HepG2 (cell line): ENCODE data around the gene RBCK1. TPM values are rescaled to one million over a fixed set of nuclear protein-coding genes. Genes with fewer than 3 reads are reported as not detected.

Experiments used
- EHMT2 ChIP-seq: fragments of 200-600 bp; sonication (generic); IDR thresholded peaks from 2 replicates; pipeline ENCODE4 v1.7.0; 2017; ENCODE audit warnings: antibody characterized with exemption, low read depth, low read length, borderline replicate concordance
- KDM5B ChIP-seq: sonication (generic); formaldehyde crosslinking; IDR thresholded peaks from 2 replicates; pipeline ENCODE4 v1.4.0; 2020; ENCODE audit warnings: missing genetic modification reagents, mild to moderate bottlenecking, borderline replicate concordance
- KLF11 ChIP-seq: IDR thresholded peaks from 2 replicates; pipeline ENCODE4 v1.6.1; 2016; ENCODE audit warnings: missing compliant biosample characterization
- PITX1 ChIP-seq: sonication (generic); formaldehyde crosslinking; IDR thresholded peaks from 2 replicates; pipeline ENCODE4 v1.5.1; 2020; ENCODE audit warnings: mild to moderate bottlenecking, missing genetic modification reagents
- REPIN1 ChIP-seq: sonication (generic); formaldehyde crosslinking; IDR thresholded peaks from 2 replicates; pipeline ENCODE4 v1.8.0; 2022; ENCODE audit warnings: missing genetic modification reagents, low read depth, mild to moderate bottlenecking, borderline replicate concordance
- REXO4 ChIP-seq: sonication (generic); formaldehyde crosslinking; IDR thresholded peaks from 2 replicates; pipeline ENCODE4 v1.8.0; 2022; ENCODE audit warnings: missing genetic modification reagents, mild to moderate bottlenecking, borderline replicate concordance
- ZNF501 ChIP-seq: sonication (generic); formaldehyde crosslinking; IDR thresholded peaks from 2 replicates; pipeline ENCODE4 v1.5.1; 2020; ENCODE audit warnings: mild to moderate bottlenecking, moderate library complexity, missing genetic modification reagents
- ZNF775 ChIP-seq: sonication (generic); formaldehyde crosslinking; IDR thresholded peaks from 2 replicates; pipeline ENCODE4 v1.4.0; 2020; ENCODE audit warnings: missing genetic modification reagents, mild to moderate bottlenecking, moderate library complexity, borderline replicate concordance
- polyA plus RNA-seq, 8 experiments: library from polyadenylated mRNA; depleted of rRNA in 3 of 8; stranded (reverse) in 7 of 8; unstranded in 1 of 8; fragments of >200 nt; fragmentation: Illumina TruSeq in 4 of 8; extraction: Trizol in 4 of 8; gene quantifications; 2 replicates each; pipeline versions ENCODE4 v1.2.1 to v1.2.3, GENCODE V29; 2011 to 2016; ENCODE audit warnings: low read depth in 4 of 8, missing spikeins in 1 of 8, mixed read lengths in 1 of 8; ENCODE audit not compliant: insufficient read depth in 1 of 8
- total RNA-seq, 5 experiments: library from RNA; depleted of rRNA; stranded (reverse); fragments of >200 nt; fragmentation: Illumina TruSeq; extraction: Trizol; gene quantifications; 2 replicates each; pipeline ENCODE4 v1.2.3, GENCODE V29; 2016; ENCODE audit warnings: low read depth in 1 of 5
- TF ChIP-seq, protein P1 (sequence below): sonication (generic); formaldehyde crosslinking; IDR thresholded peaks from 2 replicates; pipeline ENCODE4 v1.8.0; 2022; ENCODE audit warnings: missing genetic modification reagents, mild to moderate bottlenecking, borderline replicate concordance
- TF ChIP-seq, protein P2 (sequence below): sonication (generic); formaldehyde crosslinking; conservative IDR thresholded peaks from 2 replicates; pipeline ENCODE4 v1.8.0; 2022; ENCODE audit warnings: mild to moderate bottlenecking, moderate library complexity, missing genetic modification reagents
- TF ChIP-seq, protein P3 (sequence below): sonication (generic); formaldehyde crosslinking; IDR thresholded peaks from 2 replicates; pipeline ENCODE4 v1.4.0; 2020; ENCODE audit warnings: missing genetic modification reagents
- TF ChIP-seq, protein P4 (sequence below): sonication (generic); formaldehyde crosslinking; IDR thresholded peaks from 2 replicates; pipeline ENCODE4 v1.5.0; 2020; ENCODE audit warnings: mild to moderate bottlenecking, missing genetic modification reagents
- TF ChIP-seq, protein P5 (sequence below): sonication (generic); formaldehyde crosslinking; IDR thresholded peaks from 2 replicates; pipeline ENCODE4 v1.8.0; 2022; ENCODE audit warnings: mild to moderate bottlenecking, missing genetic modification reagents, moderate library complexity
- TF ChIP-seq, protein P6 (sequence below): sonication (generic); formaldehyde crosslinking; IDR thresholded peaks from 2 replicates; pipeline ENCODE4 v1.4.0; 2020; ENCODE audit warnings: missing genetic modification reagents
- TF ChIP-seq, protein P7 (sequence below): sonication (generic); formaldehyde crosslinking; conservative IDR thresholded peaks from 2 replicates; pipeline ENCODE4 v1.4.0; 2020; ENCODE audit warnings: missing genetic modification reagents

The RBCK1 gene
- total and polyA plus RNA-seq, 2 of the 13 experiments (the other 11 are each of a cell fraction or from before 2014, with no cell fraction given): 149 to 215 TPM

DNA sequence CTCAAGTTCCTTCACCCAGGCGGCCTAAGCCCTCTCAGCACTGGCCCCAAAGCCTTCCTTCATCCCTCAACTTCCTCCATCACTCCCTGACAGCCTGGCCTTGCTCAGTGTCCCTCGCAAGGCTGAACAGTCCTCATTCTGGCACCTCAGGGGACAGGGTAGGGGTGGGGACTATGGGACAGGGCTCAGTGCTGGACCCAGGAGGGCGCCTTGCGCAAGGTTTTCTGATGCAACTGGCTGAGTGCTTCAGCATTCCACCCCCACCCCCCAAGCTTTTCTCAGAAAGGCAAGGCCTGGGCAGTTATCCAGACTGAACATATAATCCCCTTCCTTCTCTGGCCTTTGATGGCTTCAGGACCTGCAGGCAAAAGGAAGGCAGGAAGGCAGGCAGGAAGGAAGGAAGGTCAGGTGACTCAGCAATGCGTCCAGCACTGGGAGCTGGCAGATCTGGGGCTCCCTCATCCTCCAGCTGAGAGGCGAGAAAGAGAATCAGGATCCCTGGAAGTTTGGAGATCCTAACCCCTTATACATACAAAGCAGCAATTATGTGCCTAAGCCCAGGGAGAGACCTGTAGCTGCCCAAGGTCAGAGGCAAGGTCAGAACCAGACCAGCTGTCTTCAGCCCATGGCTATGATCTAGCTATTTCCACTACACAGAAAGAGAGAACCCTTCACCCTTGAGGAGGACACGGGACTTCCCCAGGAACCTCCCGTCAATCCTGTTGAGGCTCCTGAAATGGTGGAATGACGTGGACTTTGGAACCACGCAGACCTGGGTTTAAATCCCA is 36.1 kb upstream of the RBCK1 start (continued):
- TF ChIP-seq, protein P1, sequence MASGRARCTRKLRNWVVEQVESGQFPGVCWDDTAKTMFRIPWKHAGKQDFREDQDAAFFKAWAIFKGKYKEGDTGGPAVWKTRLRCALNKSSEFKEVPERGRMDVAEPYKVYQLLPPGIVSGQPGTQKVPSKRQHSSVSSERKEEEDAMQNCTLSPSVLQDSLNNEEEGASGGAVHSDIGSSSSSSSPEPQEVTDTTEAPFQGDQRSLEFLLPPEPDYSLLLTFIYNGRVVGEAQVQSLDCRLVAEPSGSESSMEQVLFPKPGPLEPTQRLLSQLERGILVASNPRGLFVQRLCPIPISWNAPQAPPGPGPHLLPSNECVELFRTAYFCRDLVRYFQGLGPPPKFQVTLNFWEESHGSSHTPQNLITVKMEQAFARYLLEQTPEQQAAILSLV (CRISPR knock-in tag): peak; percentile 90
- TF ChIP-seq, protein P2, sequence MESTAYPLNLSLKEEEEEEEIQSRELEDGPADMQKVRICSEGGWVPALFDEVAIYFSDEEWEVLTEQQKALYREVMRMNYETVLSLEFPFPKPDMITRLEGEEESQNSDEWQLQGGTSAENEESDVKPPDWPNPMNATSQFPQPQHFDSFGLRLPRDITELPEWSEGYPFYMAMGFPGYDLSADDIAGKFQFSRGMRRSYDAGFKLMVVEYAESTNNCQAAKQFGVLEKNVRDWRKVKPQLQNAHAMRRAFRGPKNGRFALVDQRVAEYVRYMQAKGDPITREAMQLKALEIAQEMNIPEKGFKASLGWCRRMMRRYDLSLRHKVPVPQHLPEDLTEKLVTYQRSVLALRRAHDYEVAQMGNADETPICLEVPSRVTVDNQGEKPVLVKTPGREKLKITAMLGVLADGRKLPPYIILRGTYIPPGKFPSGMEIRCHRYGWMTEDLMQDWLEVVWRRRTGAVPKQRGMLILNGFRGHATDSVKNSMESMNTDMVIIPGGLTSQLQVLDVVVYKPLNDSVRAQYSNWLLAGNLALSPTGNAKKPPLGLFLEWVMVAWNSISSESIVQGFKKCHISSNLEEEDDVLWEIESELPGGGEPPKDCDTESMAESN: peak; percentile 99
- TF ChIP-seq, protein P3, sequence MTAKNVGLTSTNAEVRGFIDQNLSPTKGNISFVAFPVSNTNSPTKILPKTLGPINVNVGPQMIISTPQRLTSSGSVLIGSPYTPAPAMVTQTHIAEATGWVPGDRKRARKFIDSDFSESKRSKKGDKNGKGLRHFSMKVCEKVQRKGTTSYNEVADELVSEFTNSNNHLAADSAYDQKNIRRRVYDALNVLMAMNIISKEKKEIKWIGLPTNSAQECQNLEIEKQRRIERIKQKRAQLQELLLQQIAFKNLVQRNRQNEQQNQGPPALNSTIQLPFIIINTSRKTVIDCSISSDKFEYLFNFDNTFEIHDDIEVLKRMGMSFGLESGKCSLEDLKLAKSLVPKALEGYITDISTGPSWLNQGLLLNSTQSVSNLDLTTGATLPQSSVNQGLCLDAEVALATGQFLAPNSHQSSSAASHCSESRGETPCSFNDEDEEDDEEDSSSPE (CRISPR knock-in tag): peak; percentile 74; the same call in 1 of the 2 replicates
- TF ChIP-seq, protein P4, sequence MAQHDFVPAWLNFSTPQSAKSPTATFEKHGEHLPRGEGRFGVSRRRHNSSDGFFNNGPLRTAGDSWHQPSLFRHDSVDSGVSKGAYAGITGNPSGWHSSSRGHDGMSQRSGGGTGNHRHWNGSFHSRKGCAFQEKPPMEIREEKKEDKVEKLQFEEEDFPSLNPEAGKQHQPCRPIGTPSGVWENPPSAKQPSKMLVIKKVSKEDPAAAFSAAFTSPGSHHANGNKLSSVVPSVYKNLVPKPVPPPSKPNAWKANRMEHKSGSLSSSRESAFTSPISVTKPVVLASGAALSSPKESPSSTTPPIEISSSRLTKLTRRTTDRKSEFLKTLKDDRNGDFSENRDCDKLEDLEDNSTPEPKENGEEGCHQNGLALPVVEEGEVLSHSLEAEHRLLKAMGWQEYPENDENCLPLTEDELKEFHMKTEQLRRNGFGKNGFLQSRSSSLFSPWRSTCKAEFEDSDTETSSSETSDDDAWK: no peak
- TF ChIP-seq REXO4 (CRISPR knock-in tag): no peak
- TF ChIP-seq KDM5B (CRISPR knock-in tag): peak; percentile 82; the same call in 1 of the 2 replicates
- peak; percentile 100 for TF ChIP-seq REPIN1
- TF ChIP-seq, protein P5, sequence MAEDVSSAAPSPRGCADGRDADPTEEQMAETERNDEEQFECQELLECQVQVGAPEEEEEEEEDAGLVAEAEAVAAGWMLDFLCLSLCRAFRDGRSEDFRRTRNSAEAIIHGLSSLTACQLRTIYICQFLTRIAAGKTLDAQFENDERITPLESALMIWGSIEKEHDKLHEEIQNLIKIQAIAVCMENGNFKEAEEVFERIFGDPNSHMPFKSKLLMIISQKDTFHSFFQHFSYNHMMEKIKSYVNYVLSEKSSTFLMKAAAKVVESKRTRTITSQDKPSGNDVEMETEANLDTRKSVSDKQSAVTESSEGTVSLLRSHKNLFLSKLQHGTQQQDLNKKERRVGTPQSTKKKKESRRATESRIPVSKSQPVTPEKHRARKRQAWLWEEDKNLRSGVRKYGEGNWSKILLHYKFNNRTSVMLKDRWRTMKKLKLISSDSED (CRISPR knock-in tag): no peak
- TF ChIP-seq KLF11: peak; percentile 69
- TF ChIP-seq PITX1: peak; percentile 99
- TF ChIP-seq, protein P6, sequence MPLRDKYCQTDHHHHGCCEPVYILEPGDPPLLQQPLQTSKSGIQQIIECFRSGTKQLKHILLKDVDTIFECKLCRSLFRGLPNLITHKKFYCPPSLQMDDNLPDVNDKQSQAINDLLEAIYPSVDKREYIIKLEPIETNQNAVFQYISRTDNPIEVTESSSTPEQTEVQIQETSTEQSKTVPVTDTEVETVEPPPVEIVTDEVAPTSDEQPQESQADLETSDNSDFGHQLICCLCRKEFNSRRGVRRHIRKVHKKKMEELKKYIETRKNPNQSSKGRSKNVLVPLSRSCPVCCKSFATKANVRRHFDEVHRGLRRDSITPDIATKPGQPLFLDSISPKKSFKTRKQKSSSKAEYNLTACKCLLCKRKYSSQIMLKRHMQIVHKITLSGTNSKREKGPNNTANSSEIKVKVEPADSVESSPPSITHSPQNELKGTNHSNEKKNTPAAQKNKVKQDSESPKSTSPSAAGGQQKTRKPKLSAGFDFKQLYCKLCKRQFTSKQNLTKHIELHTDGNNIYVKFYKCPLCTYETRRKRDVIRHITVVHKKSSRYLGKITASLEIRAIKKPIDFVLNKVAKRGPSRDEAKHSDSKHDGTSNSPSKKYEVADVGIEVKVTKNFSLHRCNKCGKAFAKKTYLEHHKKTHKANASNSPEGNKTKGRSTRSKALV (CRISPR knock-in tag): no peak
- TF ChIP-seq ZNF501 (CRISPR knock-in tag): peak; percentile 81
- peak; percentile 73; the same call in 1 of the 2 replicates for TF ChIP-seq EHMT2
- TF ChIP-seq, protein P7, sequence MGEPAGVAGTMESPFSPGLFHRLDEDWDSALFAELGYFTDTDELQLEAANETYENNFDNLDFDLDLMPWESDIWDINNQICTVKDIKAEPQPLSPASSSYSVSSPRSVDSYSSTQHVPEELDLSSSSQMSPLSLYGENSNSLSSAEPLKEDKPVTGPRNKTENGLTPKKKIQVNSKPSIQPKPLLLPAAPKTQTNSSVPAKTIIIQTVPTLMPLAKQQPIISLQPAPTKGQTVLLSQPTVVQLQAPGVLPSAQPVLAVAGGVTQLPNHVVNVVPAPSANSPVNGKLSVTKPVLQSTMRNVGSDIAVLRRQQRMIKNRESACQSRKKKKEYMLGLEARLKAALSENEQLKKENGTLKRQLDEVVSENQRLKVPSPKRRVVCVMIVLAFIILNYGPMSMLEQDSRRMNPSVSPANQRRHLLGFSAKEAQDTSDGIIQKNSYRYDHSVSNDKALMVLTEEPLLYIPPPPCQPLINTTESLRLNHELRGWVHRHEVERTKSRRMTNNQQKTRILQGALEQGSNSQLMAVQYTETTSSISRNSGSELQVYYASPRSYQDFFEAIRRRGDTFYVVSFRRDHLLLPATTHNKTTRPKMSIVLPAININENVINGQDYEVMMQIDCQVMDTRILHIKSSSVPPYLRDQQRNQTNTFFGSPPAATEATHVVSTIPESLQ (CRISPR knock-in tag): 0 out of 2 replicates have a peak, but pooled peaks have one; percentile 55
- TF ChIP-seq ZNF775 (CRISPR knock-in tag): no peak
